ENCODE results near the gene ITGBL1.

ITGBL1 gene

GRCh38 chr13:101648766-101649487 lies 196.5 kb downstream of the ITGBL1 start:
- intact Hi-C loops (cut with DNase I): no loop called here
- DNase-seq: no peak

- DNase-seq: no peak
- intact Hi-C loops (cut with DNase I): no loop called here
These were observed 197.1 kb downstream of the ITGBL1 start for GRCh38 chr13:101649488-101650126.

- no peak for DNase-seq
- intact Hi-C loops (cut with DNase I): no loop called here
These were observed 202.4 kb downstream of the ITGBL1 start for GRCh38 chr13:101654883-101655282.

- DNase-seq: no peak
- intact Hi-C loops (cut with DNase I): no loop called here
These were observed 203.0 kb downstream of the ITGBL1 start for GRCh38 chr13:101655435-101655834.

GRCh38 chr13:101660711-101661110 lies 208.2 kb downstream of the ITGBL1 start:
- no peak for DNase-seq
- intact Hi-C loops (cut with DNase I): no loop called here

- no peak for DNase-seq
- intact Hi-C loops (cut with DNase I): no loop called here
These were observed 209.4 kb downstream of the ITGBL1 start for GRCh38 chr13:101661839-101662238.

- no peak for DNase-seq
- intact Hi-C loops (cut with DNase I): no loop called here
These were observed 221.1 kb downstream of the ITGBL1 start for GRCh38 chr13:101673360-101674105.

GRCh38 chr13:101681834-101682233 lies 229.4 kb downstream of the ITGBL1 start:
- DNase-seq: no peak
- intact Hi-C loops (cut with DNase I): no loop called here

- intact Hi-C loops (cut with DNase I): no loop called here
- DNase-seq: no peak
These were observed 233.5 kb downstream of the ITGBL1 start for GRCh38 chr13:101686003-101686402.

GRCh38 chr13:101690871-101691270 lies 238.4 kb downstream of the ITGBL1 start:
- DNase-seq: no peak
- intact Hi-C loops (cut with DNase I): no loop called here

GRCh38 chr13:101691341-101691860 lies 238.9 kb downstream of the ITGBL1 start:
- no peak for DNase-seq
- intact Hi-C loops (cut with DNase I): no loop called here

- DNase-seq: no peak
- intact Hi-C loops (cut with DNase I): no loop called here
These were observed 243.5 kb downstream of the ITGBL1 start for GRCh38 chr13:101695870-101696516.

GRCh38 chr13:101697745-101698144 lies 245.3 kb downstream of the ITGBL1 start:
- no peak for DNase-seq
- intact Hi-C loops (cut with DNase I): no loop called here

- no peak for DNase-seq
- intact Hi-C loops (cut with DNase I): no loop called here
These were observed 245.9 kb downstream of the ITGBL1 start for GRCh38 chr13:101698400-101698799.

GRCh38 chr13:101700598-101700997 lies 248.1 kb downstream of the ITGBL1 start:
- intact Hi-C loops (cut with DNase I): no loop called here
- no peak for DNase-seq

- intact Hi-C loops (cut with DNase I): no loop called here
- DNase-seq: no peak
These were observed 250.6 kb downstream of the ITGBL1 start for GRCh38 chr13:101703081-101703480.

- intact Hi-C loops (cut with DNase I): no loop called here
- DNase-seq: no peak
These were observed 251.4 kb downstream of the ITGBL1 start for GRCh38 chr13:101703838-101704237.

GRCh38 chr13:101706651-101707050 lies 254.2 kb downstream of the ITGBL1 start:
- no peak for DNase-seq
- intact Hi-C loops (cut with DNase I): no loop called here

GRCh38 chr13:101707659-101708058 lies 255.2 kb downstream of the ITGBL1 start:
- intact Hi-C loops (cut with DNase I): no loop called here
- no peak for DNase-seq

GRCh38 chr13:101708115-101708514 lies 255.6 kb downstream of the ITGBL1 start:
- DNase-seq: no peak
- intact Hi-C loops (cut with DNase I): no loop called here

All from head of caudate nucleus (tissue), 42 donors.